ENCODE data around the gene CARM1.

CARM1 gene

GRCh38 chr19:10960314-10961072 lies 89.1 kb downstream of the CARM1 start, which contains the start of gene SMARCA4:
TSS of gene SMARCA4 (plus strand) at chr19:10961030. CDS start at chr19:10984152, 23,122 bp downstream.
- DNase-seq (peak; percentile 98 to 99), ATAC-seq (peak; percentile 76)
- Mint-ChIP-seq H3K4me1 (peaks cover 48% of the 10 kb centered on the region), H3K9me3 (no peaks in the 10 kb centered on the region), H3K27ac (peak within 1 kb of the TSS; percentile 96 to 99), H3K4me3 (peak within 1 kb of the TSS; percentile 91 to 96), H3K27me3 (no peaks in the 10 kb centered on the region)

- H3K9me3 Mint-ChIP-seq, result no peaks in the 10 kb centered on the region
- H3K27me3 Mint-ChIP-seq, result no peaks in the 10 kb centered on the region
- peak; percentile 44 for ATAC-seq
- peaks cover 53% of the 10 kb centered on the region for H3K4me1 Mint-ChIP-seq
- peak overlapping the region in 1 of 2 donors; percentile 40 for H3K27ac Mint-ChIP-seq
- peak in 1 of 2 donors; percentile 69 for DNase-seq
- H3K4me3 Mint-ChIP-seq, result peak overlapping the region; percentile 91 to 93
Measured at GRCh38 chr19:10961073-10961860, 89.9 kb downstream of the CARM1 start.

- Mint-ChIP-seq H3K27ac (no peak overlapping the region), H3K9me3 (no peaks in the 10 kb centered on the region), H3K4me3 (peak overlapping the region; percentile 89 to 93), H3K4me1 (peaks cover 62% of the 10 kb centered on the region), H3K27me3 (no peaks in the 10 kb centered on the region)
- ATAC-seq (no peak), DNase-seq (no peak)
Measured at GRCh38 chr19:10962863-10963262, 91.5 kb downstream of the CARM1 start.

- H3K27ac Mint-ChIP-seq, result no peak overlapping the region
- DNase-seq (no peak), ATAC-seq (no peak)
- H3K27me3 Mint-ChIP-seq, result no peaks in the 10 kb centered on the region
- peak overlapping the region; percentile 79 to 89 for H3K4me3 Mint-ChIP-seq
- peaks cover 71% of the 10 kb centered on the region for H3K4me1 Mint-ChIP-seq
- H3K9me3 Mint-ChIP-seq, result no peaks in the 10 kb centered on the region
Measured at GRCh38 chr19:10963865-10964264, 92.5 kb downstream of the CARM1 start.

- no peaks in the 10 kb centered on the region for H3K27me3 Mint-ChIP-seq
- peaks cover 73% of the 10 kb centered on the region for H3K4me1 Mint-ChIP-seq
- no peaks in the 10 kb centered on the region for H3K9me3 Mint-ChIP-seq
- H3K4me3 Mint-ChIP-seq, result no peak overlapping the region
- DNase-seq, result no peak
- H3K27ac Mint-ChIP-seq, result peak overlapping the region in 1 of 2 donors; percentile 63
- ATAC-seq, result no peak
Measured at GRCh38 chr19:10964903-10965302, 93.5 kb downstream of the CARM1 start.

GRCh38 chr19:10965398-10965797 lies 94.0 kb downstream of the CARM1 start:
- no peak overlapping the region for H3K4me3 Mint-ChIP-seq
- H3K27me3 Mint-ChIP-seq, result no peaks in the 10 kb centered on the region
- DNase-seq (no peak), ATAC-seq (no peak)
- H3K4me1 Mint-ChIP-seq, result peaks cover 77% of the 10 kb centered on the region
- H3K9me3 Mint-ChIP-seq, result no peaks in the 10 kb centered on the region
- H3K27ac Mint-ChIP-seq, result peak overlapping the region in 1 of 2 donors; percentile 74

GRCh38 chr19:10966809-10967208 lies 95.5 kb downstream of the CARM1 start:
- Mint-ChIP-seq H3K27me3 (no peaks in the 10 kb centered on the region), H3K4me3 (no peak overlapping the region), H3K27ac (no peak overlapping the region), H3K4me1 (peaks cover 78% of the 10 kb centered on the region), H3K9me3 (no peaks in the 10 kb centered on the region)
- ATAC-seq, result no peak
- DNase-seq, result no peak

- no peak overlapping the region for H3K4me3 Mint-ChIP-seq
- no peaks in the 10 kb centered on the region for H3K9me3 Mint-ChIP-seq
- peak overlapping the region in 1 of 2 donors; percentile 87 for H3K27ac Mint-ChIP-seq
- ATAC-seq (no peak), DNase-seq (no peak)
- H3K27me3 Mint-ChIP-seq, result no peaks in the 10 kb centered on the region
- H3K4me1 Mint-ChIP-seq, result peaks cover 67% of the 10 kb centered on the region
Measured at GRCh38 chr19:10968527-10969135, 97.3 kb downstream of the CARM1 start.

GRCh38 chr19:10971107-10971726 lies 99.9 kb downstream of the CARM1 start:
- no peak overlapping the region for H3K4me3 Mint-ChIP-seq
- no peaks in the 10 kb centered on the region for H3K9me3 Mint-ChIP-seq
- peaks cover 63% of the 10 kb centered on the region for H3K4me1 Mint-ChIP-seq
- ATAC-seq, result no peak
- DNase-seq, result no peak
- H3K27ac Mint-ChIP-seq, result no peak overlapping the region
- no peaks in the 10 kb centered on the region for H3K27me3 Mint-ChIP-seq

Measured in stimulated activated naive CD8-positive, alpha-beta T cell treated with anti-CD3 and anti-CD28 coated beads, Interleukin-15, amount 100 ng/mL, for 72 hours (primary cell).